ENCODE data around the gene NPHP4. TPM values are rescaled to one million over a fixed set of nuclear protein-coding genes. Genes with fewer than 3 reads are reported as not detected.

The NPHP4 gene
- total and polyA plus RNA-seq, 4 donors: 1.7 to 5.6 (median 3.5) TPM

GRCh38 chr1:5950201-5950895 lies 41.9 kb downstream of the NPHP4 start:
- no peak overlapping the region for H3K9ac ChIP-seq (ENCODE audit: low read depth in 1 of 2, low read length in 2 of 2)
- WGBS: 85% methylated on average over 7 of the region's 7 CpGs
- TF ChIP-seq GABPA (IDR thresholded peaks at IDR 0.05 in 1 of 2, conservative IDR thresholded peaks at IDR 0.05 in 1 of 2) (no peak), JUND (IDR thresholded peaks at IDR 0.05) (no peak), FOXA1 (IDR thresholded peaks at IDR 0.05) (no peak), CTCF (IDR thresholded peaks at IDR 0.05; ENCODE audit: low read depth, low read length, missing input control) (no peak), TAF1 (conservative IDR thresholded peaks at IDR 0.05) (no peak), EGR1 (IDR thresholded peaks at IDR 0.05; ENCODE audit: low read depth in 2 of 2) (no peak), HNF4G (IDR thresholded peaks at IDR 0.05) (no peak), HNF4A (conservative IDR thresholded peaks at IDR 0.05) (no peak), RXRA (IDR thresholded peaks at IDR 0.05) (no peak), YY1 (IDR thresholded peaks at IDR 0.05) (no peak)
- TF ChIP-seq, protein P1, sequence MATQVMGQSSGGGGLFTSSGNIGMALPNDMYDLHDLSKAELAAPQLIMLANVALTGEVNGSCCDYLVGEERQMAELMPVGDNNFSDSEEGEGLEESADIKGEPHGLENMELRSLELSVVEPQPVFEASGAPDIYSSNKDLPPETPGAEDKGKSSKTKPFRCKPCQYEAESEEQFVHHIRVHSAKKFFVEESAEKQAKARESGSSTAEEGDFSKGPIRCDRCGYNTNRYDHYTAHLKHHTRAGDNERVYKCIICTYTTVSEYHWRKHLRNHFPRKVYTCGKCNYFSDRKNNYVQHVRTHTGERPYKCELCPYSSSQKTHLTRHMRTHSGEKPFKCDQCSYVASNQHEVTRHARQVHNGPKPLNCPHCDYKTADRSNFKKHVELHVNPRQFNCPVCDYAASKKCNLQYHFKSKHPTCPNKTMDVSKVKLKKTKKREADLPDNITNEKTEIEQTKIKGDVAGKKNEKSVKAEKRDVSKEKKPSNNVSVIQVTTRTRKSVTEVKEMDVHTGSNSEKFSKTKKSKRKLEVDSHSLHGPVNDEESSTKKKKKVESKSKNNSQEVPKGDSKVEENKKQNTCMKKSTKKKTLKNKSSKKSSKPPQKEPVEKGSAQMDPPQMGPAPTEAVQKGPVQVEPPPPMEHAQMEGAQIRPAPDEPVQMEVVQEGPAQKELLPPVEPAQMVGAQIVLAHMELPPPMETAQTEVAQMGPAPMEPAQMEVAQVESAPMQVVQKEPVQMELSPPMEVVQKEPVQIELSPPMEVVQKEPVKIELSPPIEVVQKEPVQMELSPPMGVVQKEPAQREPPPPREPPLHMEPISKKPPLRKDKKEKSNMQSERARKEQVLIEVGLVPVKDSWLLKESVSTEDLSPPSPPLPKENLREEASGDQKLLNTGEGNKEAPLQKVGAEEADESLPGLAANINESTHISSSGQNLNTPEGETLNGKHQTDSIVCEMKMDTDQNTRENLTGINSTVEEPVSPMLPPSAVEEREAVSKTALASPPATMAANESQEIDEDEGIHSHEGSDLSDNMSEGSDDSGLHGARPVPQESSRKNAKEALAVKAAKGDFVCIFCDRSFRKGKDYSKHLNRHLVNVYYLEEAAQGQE (IDR thresholded peaks at IDR 0.05): no peak
- TF ChIP-seq, protein P2, sequence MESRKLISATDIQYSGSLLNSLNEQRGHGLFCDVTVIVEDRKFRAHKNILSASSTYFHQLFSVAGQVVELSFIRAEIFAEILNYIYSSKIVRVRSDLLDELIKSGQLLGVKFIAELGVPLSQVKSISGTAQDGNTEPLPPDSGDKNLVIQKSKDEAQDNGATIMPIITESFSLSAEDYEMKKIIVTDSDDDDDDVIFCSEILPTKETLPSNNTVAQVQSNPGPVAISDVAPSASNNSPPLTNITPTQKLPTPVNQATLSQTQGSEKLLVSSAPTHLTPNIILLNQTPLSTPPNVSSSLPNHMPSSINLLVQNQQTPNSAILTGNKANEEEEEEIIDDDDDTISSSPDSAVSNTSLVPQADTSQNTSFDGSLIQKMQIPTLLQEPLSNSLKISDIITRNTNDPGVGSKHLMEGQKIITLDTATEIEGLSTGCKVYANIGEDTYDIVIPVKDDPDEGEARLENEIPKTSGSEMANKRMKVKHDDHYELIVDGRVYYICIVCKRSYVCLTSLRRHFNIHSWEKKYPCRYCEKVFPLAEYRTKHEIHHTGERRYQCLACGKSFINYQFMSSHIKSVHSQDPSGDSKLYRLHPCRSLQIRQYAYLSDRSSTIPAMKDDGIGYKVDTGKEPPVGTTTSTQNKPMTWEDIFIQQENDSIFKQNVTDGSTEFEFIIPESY (IDR thresholded peaks at IDR 0.05): no peak
- H3K4me3 ChIP-seq (ENCODE audit: low read depth in 1 of 3, low read length in 3 of 3): no peak overlapping the region
- DNase-seq (ENCODE audit: low spot score): no peak
- peaks cover 0 to 10% (median 8%) of the 10 kb centered on the region in 4 donors for H3K4me1 ChIP-seq (ENCODE audit: control insufficient read depth in 4 of 4, insufficient read depth in 4 of 4, low read length in 3 of 4)
- no peak overlapping the region for H3K27ac ChIP-seq (ENCODE audit: low read depth in 1 of 2, low read length in 2 of 2)
- no peaks in the 10 kb centered on the region for H3K36me3 ChIP-seq (ENCODE audit: control insufficient read depth in 4 of 4, insufficient read depth in 3 of 4, low read depth in 1 of 4, low read length in 3 of 4)
- H3K27me3 ChIP-seq (ENCODE audit: control insufficient read depth in 4 of 4, insufficient read depth in 4 of 4, low read length in 3 of 4): no peaks in the 10 kb centered on the region
- H3K9me3 ChIP-seq (ENCODE audit: control insufficient read depth in 4 of 4, low read length in 3 of 4): no peaks in the 10 kb centered on the region

- no peak overlapping the region for H3K27ac ChIP-seq (ENCODE audit: low read depth in 1 of 2, low read length in 2 of 2)
- H3K27me3 ChIP-seq (ENCODE audit: control insufficient read depth in 4 of 4, insufficient read depth in 4 of 4, low read length in 3 of 4): no peaks in the 10 kb centered on the region
- no peak overlapping the region for H3K9ac ChIP-seq (ENCODE audit: low read depth in 1 of 2, low read length in 2 of 2)
- H3K4me1 ChIP-seq (ENCODE audit: control insufficient read depth in 4 of 4, insufficient read depth in 4 of 4, low read length in 3 of 4): peaks cover 0 to 10% (median 8%) of the 10 kb centered on the region in 4 donors
- no peaks in the 10 kb centered on the region for H3K36me3 ChIP-seq (ENCODE audit: control insufficient read depth in 4 of 4, insufficient read depth in 3 of 4, low read depth in 1 of 4, low read length in 3 of 4)
- DNase-seq (ENCODE audit: low spot score): no peak
- 75% methylated on average over 4 of the region's 4 CpGs for WGBS
- no peak overlapping the region for H3K4me3 ChIP-seq (ENCODE audit: low read depth in 1 of 3, low read length in 3 of 3)
- H3K9me3 ChIP-seq (ENCODE audit: control insufficient read depth in 4 of 4, low read length in 3 of 4): no peaks in the 10 kb centered on the region
- TF ChIP-seq RAD21 (IDR thresholded peaks at IDR 0.05) (no peak), GABPA (IDR thresholded peaks at IDR 0.05 in 1 of 2, conservative IDR thresholded peaks at IDR 0.05 in 1 of 2) (no peak), JUND (IDR thresholded peaks at IDR 0.05) (no peak), TAF1 (conservative IDR thresholded peaks at IDR 0.05) (no peak), HNF4A (conservative IDR thresholded peaks at IDR 0.05) (no peak), NR2F2 (IDR thresholded peaks at IDR 0.05) (no peak), EGR1 (IDR thresholded peaks at IDR 0.05; ENCODE audit: low read depth in 2 of 2) (no peak), YY1 (IDR thresholded peaks at IDR 0.05) (no peak), FOXA2 (IDR thresholded peaks at IDR 0.05) (no peak)
- TF ChIP-seq, protein P3, sequence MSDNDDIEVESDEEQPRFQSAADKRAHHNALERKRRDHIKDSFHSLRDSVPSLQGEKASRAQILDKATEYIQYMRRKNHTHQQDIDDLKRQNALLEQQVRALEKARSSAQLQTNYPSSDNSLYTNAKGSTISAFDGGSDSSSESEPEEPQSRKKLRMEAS (IDR thresholded peaks at IDR 0.05): no peak
- TF ChIP-seq, protein P2 (IDR thresholded peaks at IDR 0.05): no peak
- TF ChIP-seq, protein P4, sequence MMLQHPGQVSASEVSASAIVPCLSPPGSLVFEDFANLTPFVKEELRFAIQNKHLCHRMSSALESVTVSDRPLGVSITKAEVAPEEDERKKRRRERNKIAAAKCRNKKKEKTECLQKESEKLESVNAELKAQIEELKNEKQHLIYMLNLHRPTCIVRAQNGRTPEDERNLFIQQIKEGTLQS (IDR thresholded peaks at IDR 0.05): no peak
- TF ChIP-seq, protein P1 (IDR thresholded peaks at IDR 0.05): no peak
Observed at GRCh38 chr1:5949761-5950100, 42.5 kb downstream of the NPHP4 start.

Measured in liver (tissue), 9 donors.